Pancreas (tissue), 10 donors: Measurements from ENCODE around the gene PDE4B. TPM values are rescaled to one million over a fixed set of nuclear protein-coding genes. Genes with fewer than 3 reads are reported as not detected.

Experiments used
- ATAC-seq, 4 donors: fragments of 200-7000 bp; cut with Tn5 transposase; one replicate each; pipeline versions ENCODE4 v1.8.0 to v1.9.1; 2020; ENCODE audit warnings: mild to moderate bottlenecking in 4 of 4, moderate library complexity in 4 of 4
- DNase-seq, 6 donors: peaks; one replicate each; pipeline ENCODE4 v3.0.0-alpha.2; 2020
- FAIRE-seq: peaks from 2 replicates; lab custom pipeline; 2012; peaks lifted over from hg19 to GRCh38; lab: Jason Lieb, UNC
- H3K27ac ChIP-seq, 4 donors: fragments of 200-600 bp; sonication (generic); 1 replicate in 3 of 4; 2 replicates in 1 of 4; pipeline versions ENCODE4 v1.5.0 to v1.8.0; 2020
- H3K27me3 ChIP-seq, 4 donors: fragments of 200-600 bp; one replicate each; pipeline ENCODE4 v1.8.0; 2021
- H3K36me3 ChIP-seq, 3 donors: fragments of 200-600 bp; sonication (generic) in 1 of 3; one replicate each; pipeline versions ENCODE4 v1.5.0 to v1.8.0; 2020 to 2021
- H3K4me1 ChIP-seq, 3 donors: fragments of 200-600 bp; one replicate each; pipeline ENCODE4 v1.8.0; 2021
- H3K4me3 ChIP-seq, 4 donors: fragments of 200-600 bp; sonication (generic) in 2 of 4; one replicate each; pipeline versions ENCODE4 v1.5.0 to v1.8.0; 2020 to 2021
- H3K9me3 ChIP-seq, 4 donors: fragments of 200-600 bp; one replicate each; pipeline ENCODE4 v1.8.0; 2021
- WGBS, 2 donors: extraction: QIAGEN DNeasy Blood & Tissue Kit; methylation state at CpG; one replicate each; pipeline ENCODE4 v1.1.7; 2013; 5-methylcytosine and 5-hydroxymethylcytosine counted together
- intact Hi-C, 3 donors: fragments of 100-400 bp; cut with DNase I; formaldehyde crosslinking; loops; one replicate each; pipeline versions ENCODE4 v1.11.1 to v1.14.2; 2022
- polyA plus RNA-seq, 2 donors: library from polyadenylated mRNA; stranded (reverse); fragments of 200-250 nt; gene quantifications; one replicate each; pipeline ENCODE4 v1.2.3, GENCODE V29; 2013
- total RNA-seq, 6 donors: library from RNA; stranded (reverse); fragmentation: NEBNext Ultra II Directional in 4 of 6; extraction: Animal tissue kit (Norgen Biotek cat#: 25700) in 4 of 6; gene quantifications; one replicate each; pipeline versions ENCODE4 v1.2.1 to v1.2.4, GENCODE V29; 2021 to 2023
- TF ChIP-seq, protein P1 (sequence below), 4 donors: fragments of 200-600 bp; sonication (generic) in 3 of 4; IDR thresholded peaks; one replicate each; pipeline versions ENCODE4 v1.5.0 to v1.8.0; 2021; ENCODE audit warnings: antibody characterized with exemption in 4 of 4
- donor health status: healthy with polysubstance abuse.
- donor health status: DM: no; HTN: no; CAD: no; lungs with moderate emphysema.
- donor health status: DM: no; HTN: no; CAD: no.
- donor health status: control.
- donor health status: control.
- donor health status: Bipolar disorder and iron deficiency.
- donor health status: DM: yes; HTN: yes; CAD: no.
- donor health status: DM: no; HTN: no; CAD: no.
- donor health status: DM: no; HTN: no; CAD: no.
- donor health status: DM: yes; HTN: yes; CAD: no.

PDE4B gene
- total and polyA plus RNA-seq, 8 donors = 0.23 to 3.7 (median 0.92) TPM

DNA sequence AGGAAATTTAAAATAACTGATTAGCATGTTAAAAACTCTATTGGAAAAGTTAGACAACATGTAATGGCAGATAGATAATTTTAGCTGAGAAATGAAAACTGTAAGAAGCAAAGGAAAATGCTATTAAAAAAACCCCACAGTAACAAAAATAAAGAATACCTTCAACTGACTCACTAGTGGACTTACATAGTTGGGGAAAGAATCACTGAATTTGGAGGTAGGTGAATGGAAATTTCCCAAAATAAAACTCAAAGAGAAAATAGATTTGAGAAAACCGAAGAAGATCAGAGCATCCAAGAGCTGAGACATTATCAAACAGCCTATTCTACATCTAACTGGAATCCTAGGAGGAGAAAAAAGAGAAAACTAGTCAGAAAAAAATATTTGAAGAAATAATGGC is 34.7 kb downstream of the PDE4B start:
- no peak for FAIRE-seq
- Histone ChIP-seq H3K9me3 (no peaks in the 10 kb centered on the region), H3K4me3 (no peak overlapping the region), H3K4me1 (no peaks in the 10 kb centered on the region), H3K27me3 (no peaks in the 10 kb centered on the region), H3K36me3 (no peaks in the 10 kb centered on the region), H3K27ac (no peak overlapping the region)
- DNase-seq = no peak
- WGBS, 2 donors = 68 to 70% methylated on average over 1 of the region's 1 CpG
- TF ChIP-seq, protein P1, sequence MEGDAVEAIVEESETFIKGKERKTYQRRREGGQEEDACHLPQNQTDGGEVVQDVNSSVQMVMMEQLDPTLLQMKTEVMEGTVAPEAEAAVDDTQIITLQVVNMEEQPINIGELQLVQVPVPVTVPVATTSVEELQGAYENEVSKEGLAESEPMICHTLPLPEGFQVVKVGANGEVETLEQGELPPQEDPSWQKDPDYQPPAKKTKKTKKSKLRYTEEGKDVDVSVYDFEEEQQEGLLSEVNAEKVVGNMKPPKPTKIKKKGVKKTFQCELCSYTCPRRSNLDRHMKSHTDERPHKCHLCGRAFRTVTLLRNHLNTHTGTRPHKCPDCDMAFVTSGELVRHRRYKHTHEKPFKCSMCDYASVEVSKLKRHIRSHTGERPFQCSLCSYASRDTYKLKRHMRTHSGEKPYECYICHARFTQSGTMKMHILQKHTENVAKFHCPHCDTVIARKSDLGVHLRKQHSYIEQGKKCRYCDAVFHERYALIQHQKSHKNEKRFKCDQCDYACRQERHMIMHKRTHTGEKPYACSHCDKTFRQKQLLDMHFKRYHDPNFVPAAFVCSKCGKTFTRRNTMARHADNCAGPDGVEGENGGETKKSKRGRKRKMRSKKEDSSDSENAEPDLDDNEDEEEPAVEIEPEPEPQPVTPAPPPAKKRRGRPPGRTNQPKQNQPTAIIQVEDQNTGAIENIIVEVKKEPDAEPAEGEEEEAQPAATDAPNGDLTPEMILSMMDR (IDR thresholded peaks at IDR 0.05) = no peak
- ATAC-seq = no peak
- intact Hi-C loops = no loop called here

DNA sequence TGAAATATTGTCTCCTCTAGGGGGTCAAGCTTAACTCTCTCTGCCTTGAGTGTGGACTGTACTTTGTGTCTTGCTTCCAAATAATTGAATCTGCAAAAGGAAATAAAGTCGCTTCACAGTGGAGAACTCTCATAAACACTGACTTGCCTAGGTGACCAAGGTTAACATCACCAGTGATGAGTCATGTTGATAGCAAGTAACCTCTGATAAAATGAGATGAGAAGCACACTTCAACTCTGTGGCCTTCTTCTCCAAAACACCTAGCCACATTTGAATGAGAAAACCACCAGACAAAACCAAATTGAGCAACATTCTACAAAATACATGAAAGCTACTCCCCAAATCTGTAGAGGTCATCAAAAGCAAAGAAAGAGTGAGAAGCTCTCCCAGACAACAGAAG is 37.6 kb downstream of the PDE4B start:
- 72 to 87% methylated on average over 1 of the region's 1 CpG for WGBS, 2 donors
- H3K4me3 ChIP-seq = no peak overlapping the region
- TF ChIP-seq, protein P1 (IDR thresholded peaks at IDR 0.05) = no peak
- no peaks in the 10 kb centered on the region for H3K36me3 ChIP-seq
- H3K9me3 ChIP-seq = no peaks in the 10 kb centered on the region
- H3K27me3 ChIP-seq = no peaks in the 10 kb centered on the region
- no peak overlapping the region for H3K27ac ChIP-seq
- no peak for DNase-seq
- no peak for FAIRE-seq
- no peak for ATAC-seq
- intact Hi-C loops = no loop called here
- no peaks in the 10 kb centered on the region for H3K4me1 ChIP-seq

DNA sequence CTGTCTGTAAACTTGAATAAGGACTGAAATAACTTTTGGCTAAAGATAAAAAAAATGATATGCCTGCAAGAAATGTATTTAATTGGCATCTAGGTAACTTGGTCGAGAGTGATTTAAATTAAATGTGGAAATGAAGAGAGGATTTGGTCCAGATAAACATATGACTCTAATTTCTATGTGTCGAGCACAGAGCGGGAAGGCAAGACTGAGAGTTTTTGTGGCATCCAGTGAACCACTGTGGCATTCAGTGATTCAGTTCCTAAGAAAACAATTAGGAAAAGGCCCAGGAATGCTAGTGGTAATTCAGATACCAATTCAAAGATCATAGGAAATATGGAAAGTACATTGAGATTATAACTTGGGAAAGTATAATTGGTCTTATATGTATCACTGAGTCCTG is 39.6 kb downstream of the PDE4B start:
- no peaks in the 10 kb centered on the region for H3K4me1 ChIP-seq
- no peaks in the 10 kb centered on the region for H3K36me3 ChIP-seq
- H3K9me3 ChIP-seq = no peaks in the 10 kb centered on the region
- H3K27ac ChIP-seq = no peak overlapping the region
- TF ChIP-seq, protein P1 (IDR thresholded peaks at IDR 0.05) = no peak
- no peak overlapping the region for H3K4me3 ChIP-seq
- 42 to 44% methylated on average over 3 of the region's 3 CpGs for WGBS, 2 donors
- ATAC-seq (no peak), DNase-seq (no peak), FAIRE-seq (no peak)
- intact Hi-C loops = no loop called here
- H3K27me3 ChIP-seq = no peaks in the 10 kb centered on the region

DNA sequence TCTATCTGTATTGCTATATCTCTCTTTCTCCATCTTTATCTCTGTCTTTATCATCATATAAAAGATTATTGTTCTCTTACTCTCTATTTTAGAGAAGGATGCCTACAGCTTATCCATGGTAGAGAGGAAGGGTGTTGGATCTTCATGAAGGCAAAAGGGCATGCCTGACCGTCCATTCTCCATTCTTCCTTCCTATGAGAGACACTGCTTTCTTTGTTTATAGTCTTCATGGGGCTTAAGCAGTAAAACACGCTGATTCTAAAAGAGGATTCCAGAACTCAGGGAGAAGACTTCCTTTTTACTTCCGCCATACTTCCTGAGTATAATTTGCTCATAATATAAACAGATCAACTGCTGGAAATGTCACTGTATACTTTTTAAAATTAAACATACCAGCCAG is 44.0 kb downstream of the PDE4B start:
- WGBS, 2 donors = 68% methylated on average over 3 of the region's 3 CpGs
- Histone ChIP-seq H3K36me3 (no peaks in the 10 kb centered on the region), H3K4me1 (no peaks in the 10 kb centered on the region), H3K27ac (no peak overlapping the region), H3K27me3 (no peaks in the 10 kb centered on the region), H3K4me3 (no peak overlapping the region), H3K9me3 (no peaks in the 10 kb centered on the region)
- TF ChIP-seq, protein P1 (IDR thresholded peaks at IDR 0.05) = no peak
- DNase-seq (no peak), FAIRE-seq (no peak), ATAC-seq (no peak)
- intact Hi-C loops = no loop called here

DNA sequence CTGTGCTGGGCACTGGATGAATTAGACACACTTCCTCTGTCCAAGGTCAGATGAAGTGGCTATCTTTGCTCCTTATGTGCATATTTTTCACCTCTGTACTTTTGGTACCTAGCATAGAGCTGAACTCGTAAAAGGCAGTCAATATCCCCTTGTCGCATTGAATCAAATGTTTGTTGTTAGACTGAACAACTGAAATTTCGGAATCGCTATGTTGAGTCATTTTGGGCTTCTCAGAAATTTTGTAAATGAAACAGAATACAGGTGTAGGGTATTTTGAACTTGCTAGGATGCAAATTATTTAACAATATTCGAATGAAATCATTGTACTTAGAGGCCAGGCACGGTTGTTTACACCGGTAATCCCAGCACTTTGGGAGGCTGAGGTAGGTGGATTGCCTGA is 48.0 kb downstream of the PDE4B start:
- Histone ChIP-seq H3K27me3 (no peaks in the 10 kb centered on the region), H3K9me3 (no peaks in the 10 kb centered on the region), H3K4me1 (no peaks in the 10 kb centered on the region), H3K36me3 (no peaks in the 10 kb centered on the region), H3K27ac (no peak overlapping the region), H3K4me3 (no peak overlapping the region)
- no peak for DNase-seq
- intact Hi-C loops = no loop called here
- ATAC-seq = no peak
- no peak for FAIRE-seq
- TF ChIP-seq, protein P1 (IDR thresholded peaks at IDR 0.05) = no peak
- WGBS, 2 donors = 74 to 87% methylated on average over 7 of the region's 7 CpGs
